ENCODE results near the gene ARHGAP9.

ARHGAP9 gene

GRCh38 chr12:57458665-57459054, 21.0 kb downstream of the ARHGAP9 start:
- TF ChIP-seq POLR2A (IDR thresholded peaks at IDR 0.05; ENCODE audit: low read depth, low read length) = no peak
- no peak for FAIRE-seq
- no peak for DNase-seq (ENCODE audit: insufficient read length, low spot score)

- DNase-seq (ENCODE audit: insufficient read length, low spot score) = no peak
- no peak for TF ChIP-seq POLR2A (IDR thresholded peaks at IDR 0.05; ENCODE audit: low read depth, low read length)
- no peak for FAIRE-seq
Observed at GRCh38 chr12:57456737-57457490, 22.8 kb downstream of the ARHGAP9 start.

- FAIRE-seq = no peak
- no peak for TF ChIP-seq POLR2A (IDR thresholded peaks at IDR 0.05; ENCODE audit: low read depth, low read length)
- no peak for DNase-seq (ENCODE audit: insufficient read length, low spot score)
Observed at GRCh38 chr12:57456145-57456700, 23.4 kb downstream of the ARHGAP9 start.

DNA sequence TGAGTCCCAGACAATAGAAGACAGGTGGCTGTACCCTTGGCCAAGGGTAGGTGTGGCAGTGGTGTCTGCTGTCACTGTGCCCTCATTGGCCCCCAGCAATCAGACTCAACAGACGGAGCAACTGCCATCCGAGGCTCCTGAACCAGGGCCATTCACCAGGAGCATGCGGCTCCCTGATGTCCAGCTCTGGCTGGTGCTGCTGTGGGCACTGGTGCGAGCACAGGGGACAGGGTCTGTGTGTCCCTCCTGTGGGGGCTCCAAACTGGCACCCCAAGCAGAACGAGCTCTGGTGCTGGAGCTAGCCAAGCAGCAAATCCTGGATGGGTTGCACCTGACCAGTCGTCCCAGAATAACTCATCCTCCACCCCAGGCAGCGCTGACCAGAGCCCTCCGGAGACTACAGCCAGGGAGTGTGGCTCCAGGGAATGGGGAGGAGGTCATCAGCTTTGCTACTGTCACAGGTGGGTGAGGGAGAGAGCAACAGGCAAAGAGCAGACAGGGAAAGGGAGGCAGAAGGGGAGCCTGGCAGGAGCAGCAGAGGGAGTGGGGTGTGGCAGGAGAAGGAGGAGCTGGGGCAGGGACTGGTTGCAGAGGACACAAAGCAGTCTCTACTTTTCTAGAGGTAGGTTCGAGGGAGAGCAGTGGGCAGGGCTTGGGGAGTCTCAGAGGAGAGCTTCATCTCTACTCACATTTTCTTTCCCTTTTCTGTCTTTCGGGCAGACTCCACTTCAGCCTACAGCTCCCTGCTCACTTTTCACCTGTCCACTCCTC, 24.1 kb downstream of the ARHGAP9 start:
- TF ChIP-seq POLR2A (IDR thresholded peaks at IDR 0.05; ENCODE audit: low read depth, low read length) = no peak
- FAIRE-seq (no peak), DNase-seq (ENCODE audit: insufficient read length, low spot score) (no peak)

DNA sequence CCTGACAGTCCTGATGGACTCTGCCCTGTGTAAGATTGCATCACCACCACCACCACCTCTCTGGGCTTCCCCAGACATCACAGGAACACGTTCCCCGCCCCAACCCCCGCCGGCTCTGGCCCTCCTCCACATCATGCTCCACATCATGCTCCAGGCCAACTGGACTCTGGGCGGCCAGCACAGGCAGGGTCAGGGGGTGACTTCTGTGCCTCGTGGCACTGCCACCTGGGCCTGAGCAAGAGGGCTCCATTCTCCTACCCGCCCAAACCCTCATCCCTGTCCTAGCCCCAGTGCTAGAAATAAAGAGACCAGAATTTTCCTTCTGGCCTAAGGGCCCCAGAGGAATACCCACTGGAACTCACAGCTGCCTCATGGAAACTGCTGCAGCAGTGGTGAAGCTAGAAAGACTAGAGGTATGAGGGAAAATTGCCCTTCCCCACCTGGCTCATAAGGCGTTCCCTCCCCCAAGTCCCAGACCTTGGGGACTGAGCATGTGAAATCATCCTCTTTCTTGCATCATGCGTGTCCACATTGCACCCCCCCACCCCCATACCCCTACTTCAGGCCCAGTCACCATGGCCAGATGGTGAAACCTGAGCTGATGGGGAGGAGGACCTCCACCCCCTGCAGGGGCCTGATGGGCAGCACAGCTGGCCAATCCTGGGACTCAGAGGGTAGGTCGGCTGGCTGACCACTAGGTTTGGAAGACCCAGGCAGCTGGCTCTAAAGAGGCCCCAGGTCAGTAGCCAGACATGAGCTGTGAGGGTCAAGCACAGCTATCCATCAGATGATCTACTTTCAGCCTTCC, 24.9 kb downstream of the ARHGAP9 start, which contains the start of gene INHBE:
Gene INHBE, plus strand, starts transcription at position 742 of the 808 bp plus-strand sequence. CDS start 230 bp downstream, outside the sequence.
- no peak for TF ChIP-seq POLR2A (IDR thresholded peaks at IDR 0.05; ENCODE audit: low read depth, low read length)
- no peak for DNase-seq (ENCODE audit: insufficient read length, low spot score)
- FAIRE-seq = no peak

DNA sequence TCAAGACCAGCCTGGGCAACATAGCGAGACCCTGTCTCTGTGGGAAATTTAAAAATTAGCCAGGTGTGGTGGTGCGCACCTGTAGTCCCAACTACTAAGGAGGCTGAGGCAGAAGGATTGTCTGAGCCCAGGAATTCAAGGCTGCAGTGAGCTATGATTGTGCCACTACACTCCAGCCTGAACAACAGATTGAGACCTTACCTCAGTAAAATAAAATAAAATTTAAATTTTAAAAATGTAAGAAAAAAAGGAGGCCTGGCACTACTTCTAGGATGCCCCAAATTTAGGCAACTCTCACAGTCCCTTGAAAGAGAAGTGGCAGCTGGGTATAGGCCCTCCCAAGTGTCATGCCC, 25.5 kb downstream of the ARHGAP9 start:
- no peak for DNase-seq (ENCODE audit: insufficient read length, low spot score)
- no peak for TF ChIP-seq POLR2A (IDR thresholded peaks at IDR 0.05; ENCODE audit: low read depth, low read length)
- FAIRE-seq = no peak

GRCh38 chr12:57452937-57453509, 26.6 kb downstream of the ARHGAP9 start:
- FAIRE-seq = no peak

DNA sequence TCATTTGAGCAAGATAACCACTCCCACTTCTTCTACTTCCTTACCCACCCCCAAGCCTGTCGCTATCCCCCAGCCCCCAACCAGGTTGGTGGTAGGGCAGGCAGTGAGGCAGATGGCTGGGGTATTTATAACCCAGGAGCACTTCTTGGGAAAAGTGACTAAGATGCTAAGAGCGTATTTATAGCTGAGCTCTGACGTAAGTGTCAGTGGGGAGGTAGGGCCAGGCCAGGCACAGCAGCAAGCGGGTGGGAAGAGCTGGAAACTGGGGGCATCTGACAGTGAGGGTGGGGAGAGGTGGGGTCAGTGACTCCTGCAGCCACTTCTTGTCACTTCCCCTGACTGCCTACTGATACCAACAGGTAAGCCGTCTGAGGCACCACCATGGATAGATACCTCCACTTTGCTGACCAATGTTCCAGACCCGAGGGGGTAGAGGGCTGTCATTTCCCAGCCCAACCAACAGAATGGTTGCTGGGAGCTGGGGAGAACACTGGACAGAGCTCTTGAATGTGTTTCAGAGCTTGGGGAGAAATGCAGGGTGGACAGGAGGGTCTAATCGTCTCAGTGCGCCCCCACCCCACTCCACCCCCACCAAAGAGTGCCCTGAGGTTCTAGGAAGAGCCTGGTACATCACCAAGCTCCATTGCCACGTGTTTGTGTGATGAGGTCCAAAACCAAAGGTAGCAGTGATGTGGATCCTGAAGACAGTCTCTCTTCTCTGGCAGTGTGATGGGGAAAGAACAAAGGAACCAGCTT, 27.3 kb downstream of the ARHGAP9 start:
- DNase-seq (ENCODE audit: insufficient read length, low spot score) (no peak), FAIRE-seq (no peak)
- 0 out of 2 replicates have a peak, but pooled peaks have one; percentile 30 for TF ChIP-seq POLR2A (IDR thresholded peaks at IDR 0.05; ENCODE audit: low read depth, low read length)

More at GRCh38 chr12:57452937-57453509, 26.6 kb downstream of the ARHGAP9 start:
- DNase-seq (ENCODE audit: insufficient read length, low spot score) = peak; percentile 54
- TF ChIP-seq POLR2A (IDR thresholded peaks at IDR 0.05; ENCODE audit: low read depth, low read length) = no peak

DNA sequence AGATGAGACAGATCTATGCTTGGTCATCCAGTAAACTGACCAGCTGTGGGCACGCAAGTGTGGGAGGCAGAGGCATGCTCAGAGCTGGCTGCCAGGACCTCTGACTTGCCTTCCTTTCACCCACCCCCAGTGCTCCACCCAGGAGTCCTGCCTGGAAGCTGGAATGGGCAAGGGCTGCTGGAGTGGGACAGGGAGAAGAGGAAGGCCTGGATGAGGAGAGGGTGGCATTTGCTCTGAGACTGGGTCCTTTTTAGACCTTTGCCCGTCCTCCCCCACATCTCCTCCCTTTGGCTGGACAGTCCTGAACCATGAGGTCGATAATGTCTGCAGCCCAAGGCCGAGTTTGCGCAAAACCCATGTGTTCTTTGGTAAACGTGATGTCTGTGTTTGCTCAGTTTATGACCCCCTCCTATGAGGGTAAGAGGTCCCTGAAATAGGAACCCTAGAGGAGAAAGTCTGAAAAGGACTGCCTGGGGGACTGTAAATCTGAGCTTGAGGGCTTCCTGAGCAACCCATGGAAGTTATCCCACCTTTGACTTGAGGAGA, 28.4 kb downstream of the ARHGAP9 start:
- no peak for FAIRE-seq
- no peak for DNase-seq (ENCODE audit: insufficient read length, low spot score)
- TF ChIP-seq POLR2A (IDR thresholded peaks at IDR 0.05; ENCODE audit: low read depth, low read length) = no peak

DNA sequence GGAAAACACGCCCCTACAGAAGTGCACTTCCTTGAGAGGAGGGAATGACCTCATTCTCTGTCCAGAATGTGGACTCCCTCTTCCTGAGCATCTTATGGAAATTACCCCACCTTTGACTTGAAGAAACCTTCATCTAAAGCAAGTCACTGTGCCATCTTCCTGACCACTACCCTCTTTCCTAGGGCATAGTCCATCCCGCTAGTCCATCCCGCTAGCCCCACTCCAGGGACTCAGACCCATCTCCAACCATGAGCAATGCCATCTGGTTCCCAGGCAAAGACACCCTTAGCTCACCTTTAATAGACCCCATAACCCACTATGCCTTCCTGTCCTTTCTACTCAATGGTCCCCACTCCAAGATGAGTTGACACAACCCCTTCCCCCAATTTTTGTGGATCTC, 29.6 kb downstream of the ARHGAP9 start:
- FAIRE-seq = no peak

DNA sequence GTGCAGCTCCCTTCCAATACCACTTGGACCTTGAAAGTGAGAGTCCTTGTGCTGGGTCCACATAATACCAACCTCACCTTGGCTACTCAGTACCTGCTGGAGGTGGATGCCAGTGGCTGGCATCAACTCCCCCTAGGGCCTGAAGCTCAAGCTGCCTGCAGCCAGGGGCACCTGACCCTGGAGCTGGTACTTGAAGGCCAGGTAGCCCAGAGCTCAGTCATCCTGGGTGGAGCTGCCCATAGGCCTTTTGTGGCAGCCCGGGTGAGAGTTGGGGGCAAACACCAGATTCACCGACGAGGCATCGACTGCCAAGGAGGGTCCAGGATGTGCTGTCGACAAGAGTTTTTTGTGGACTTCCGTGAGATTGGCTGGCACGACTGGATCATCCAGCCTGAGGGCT, 30.3 kb downstream of the ARHGAP9 start:
- FAIRE-seq (no peak), DNase-seq (ENCODE audit: insufficient read length, low spot score) (no peak)
- no peak for TF ChIP-seq POLR2A (IDR thresholded peaks at IDR 0.05; ENCODE audit: low read depth, low read length)

More for the DNA sequence above, 29.6 kb downstream of the ARHGAP9 start:
- no peak for DNase-seq (ENCODE audit: insufficient read length, low spot score)
- TF ChIP-seq POLR2A (IDR thresholded peaks at IDR 0.05; ENCODE audit: low read depth, low read length) = no peak

DNA sequence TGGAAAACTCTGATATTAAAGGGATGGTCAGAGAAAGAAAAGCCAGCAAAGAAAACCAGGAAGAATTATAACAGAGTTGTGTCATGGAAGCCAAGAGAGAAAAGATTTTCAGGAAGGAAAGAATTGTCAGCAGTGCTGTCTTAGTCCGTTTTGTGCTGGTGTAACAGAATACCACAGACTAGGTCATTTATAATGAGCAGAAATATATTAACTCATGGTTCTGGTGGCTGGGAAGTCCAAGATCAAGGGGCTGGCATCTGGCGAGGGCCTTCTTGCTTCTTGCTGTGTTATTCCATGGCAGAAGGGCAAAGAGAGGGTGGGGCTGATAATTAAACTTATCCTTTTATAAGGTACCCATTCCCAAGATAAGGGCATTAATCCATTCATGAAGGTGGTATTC, 31.0 kb downstream of the ARHGAP9 start:
- TF ChIP-seq POLR2A (IDR thresholded peaks at IDR 0.05; ENCODE audit: low read depth, low read length) = no peak
- FAIRE-seq (no peak), DNase-seq (ENCODE audit: insufficient read length, low spot score) (no peak)
